Suprapubic skin (tissue), 4 donors: ENCODE measurements around the gene CELF4.

ENCODE experiments used
- CTCF ChIP-seq, 2 donors: fragments of 200-600 bp in 1 of 2; fragments of 450-650 bp in 1 of 2; sonication (generic) in 1 of 2; IDR thresholded peaks; one replicate each; pipeline ENCODE4 v1.5.1; 2016 to 2019; ENCODE audit warnings: antibody characterized with exemption in 2 of 2, mild to moderate bottlenecking in 1 of 2, moderate library complexity in 1 of 2
- POLR2A ChIP-seq, 2 donors: fragments of 450-650 bp; IDR thresholded peaks; one replicate each; pipeline ENCODE4 v1.6.1; 2017; ENCODE audit warnings: antibody characterized with exemption in 2 of 2, mild to moderate bottlenecking in 2 of 2, moderate library complexity in 2 of 2
- POLR2AphosphoS5 ChIP-seq, 3 donors: sonication (generic); formaldehyde crosslinking; IDR thresholded peaks; one replicate each; pipeline ENCODE4 v1.6.1; 2017; ENCODE audit warnings: antibody characterized with exemption in 3 of 3

- TF ChIP-seq CTCF (IDR thresholded peaks at IDR 0.05) (no peak), POLR2A (IDR thresholded peaks at IDR 0.05) (no peak), POLR2AphosphoS5 (IDR thresholded peaks at IDR 0.05) (no peak)
Observed at GRCh38 chr18:37390687-37391086, 174.9 kb downstream of the CELF4 start.
